Smooth muscle cell (in vitro differentiated cells): Measurements from ENCODE around the gene EPB41L2. TPM values are rescaled to one million over a fixed set of nuclear protein-coding genes. Genes with fewer than 3 reads are reported as not detected.

Source experiments
- DNase-seq: peaks from one replicate; lab custom pipeline; 2025; ENCODE audit not compliant: unreplicated experiment; lab: John Stamatoyannopoulos, UW
- H2AFZ ChIP-seq: fragments of 200-600 bp; sonication (generic); 2 replicates; pipeline ENCODE4 v1.6.0; 2016; ENCODE audit warnings: antibody characterized with exemption, low read depth, mild to moderate bottlenecking
- H3F3A ChIP-seq: fragments of 200-600 bp; sonication (generic); 2 replicates; pipeline ENCODE4 v1.6.0; 2017; ENCODE audit warnings: antibody characterized with exemption, low read depth
- H3K27ac ChIP-seq: fragments of 200-600 bp; sonication (generic); 2 replicates; pipeline ENCODE4 v1.5.1; 2016; ENCODE audit warnings: low read depth, mild to moderate bottlenecking
- H3K27me3 ChIP-seq: fragments of 200-600 bp; sonication (generic); 2 replicates; pipeline ENCODE4 v1.6.1; 2016; ENCODE audit warnings: low read depth, mild to moderate bottlenecking
- H3K36me3 ChIP-seq: fragments of 200-600 bp; sonication (generic); 2 replicates; pipeline ENCODE4 v1.5.1; 2016; ENCODE audit warnings: low read depth
- H3K4me1 ChIP-seq: fragments of 200-600 bp; sonication (generic); 2 replicates; pipeline ENCODE4 v1.5.1; 2016; ENCODE audit warnings: low read depth
- H3K4me2 ChIP-seq: fragments of 200-600 bp; sonication (generic); 2 replicates; pipeline ENCODE4 v1.6.0; 2016; ENCODE audit warnings: mild to moderate bottlenecking
- H3K4me3 ChIP-seq: fragments of 200-600 bp; sonication (generic); 2 replicates; pipeline ENCODE4 v1.5.1; 2016; ENCODE audit warnings: mild to moderate bottlenecking
- H3K79me2 ChIP-seq: fragments of 200-600 bp; sonication (generic); 2 replicates; pipeline ENCODE4 v1.6.0; 2016; ENCODE audit warnings: low read depth, mild to moderate bottlenecking
- H3K9ac ChIP-seq: fragments of 200-600 bp; sonication (generic); 2 replicates; pipeline ENCODE4 v1.6.0; 2016; ENCODE audit warnings: low read depth
- H3K9me3 ChIP-seq: fragments of 200-600 bp; sonication (generic); replicated peaks from 2 replicates; pipeline ENCODE4 v1.5.1; 2016; ENCODE audit warnings: low read depth
- H4K20me1 ChIP-seq: fragments of 200-600 bp; sonication (generic); 2 replicates; pipeline ENCODE4 v1.6.0; 2016; ENCODE audit warnings: low read depth
- CTCF ChIP-seq: fragments of 200-600 bp; sonication (generic); IDR thresholded peaks from 2 replicates; pipeline ENCODE4 v1.5.1; 2017; ENCODE audit warnings: borderline replicate concordance, mild to moderate bottlenecking, antibody characterized with exemption; ENCODE audit not compliant: insufficient read depth, poor library complexity, severe bottlenecking
- WGBS: methylation state at CpG from one replicate; pipeline ENCODE4 v1.1.7; 2016; ENCODE audit warnings: low lambda C conversion rate; 5-methylcytosine and 5-hydroxymethylcytosine counted together
- polyA plus RNA-seq: library from polyadenylated mRNA; unstranded; fragments of >200 nt; fragmentation: Nextera tagmentation; extraction: Ambion mirVana; gene quantifications from 2 replicates; pipeline ENCODE4 v1.2.1, GENCODE V29; 2016
- total RNA-seq: library from RNA; depleted of rRNA; stranded (reverse); fragments of >200 nt; gene quantifications from 2 replicates; pipeline ENCODE4 v1.2.3, GENCODE V29; 2014

The EPB41L2 gene
- total and polyA plus RNA-seq, 2 experiments from 2014 or later, result 40.2 to 44.6 TPM

- Histone ChIP-seq H3K27ac (peak overlapping the region; percentile 10), H3K9me3 (no peaks in the 10 kb centered on the region), H3F3A (peaks cover 3% of the 10 kb centered on the region), H2AFZ (no peak overlapping the region), H3K4me3 (no peak overlapping the region), H3K4me1 (peaks cover 10% of the 10 kb centered on the region), H3K27me3 (no peaks in the 10 kb centered on the region), H3K36me3 (no peaks in the 10 kb centered on the region), H3K9ac (no peak overlapping the region), H3K4me2 (peak overlapping the region; percentile 41), H3K79me2 (peaks cover 27% of the 10 kb centered on the region), H4K20me1 (peaks cover 28% of the 10 kb centered on the region)
- 60% methylated on average over 7 of the region's 7 CpGs for WGBS
- no peak for TF ChIP-seq CTCF
- DNase-seq, result no peak
These were observed 95.3 kb downstream of the EPB41L2 start for GRCh38 chr6:130967502-130968445.

- 93% methylated on average over 8 of the region's 8 CpGs for WGBS
- Histone ChIP-seq H3K4me2 (no peak overlapping the region), H3K4me1 (peaks cover 10% of the 10 kb centered on the region), H4K20me1 (peaks cover 33% of the 10 kb centered on the region), H3K9me3 (no peaks in the 10 kb centered on the region), H3F3A (peaks cover 3% of the 10 kb centered on the region), H3K9ac (no peak overlapping the region), H3K27ac (no peak overlapping the region), H2AFZ (no peak overlapping the region), H3K27me3 (no peaks in the 10 kb centered on the region), H3K79me2 (peaks cover 34% of the 10 kb centered on the region), H3K4me3 (no peak overlapping the region), H3K36me3 (no peaks in the 10 kb centered on the region)
- no peak for TF ChIP-seq CTCF
- no peak for DNase-seq
These were observed 96.6 kb downstream of the EPB41L2 start for GRCh38 chr6:130966344-130966980.

GRCh38 chr6:130965656-130966055 is 97.4 kb downstream of the EPB41L2 start:
- Histone ChIP-seq H3K4me3 (no peak overlapping the region), H3K4me2 (no peak overlapping the region), H3K27ac (no peak overlapping the region), H4K20me1 (peaks cover 32% of the 10 kb centered on the region), H2AFZ (no peak overlapping the region), H3F3A (peaks cover under 1% of the 10 kb centered on the region), H3K9ac (no peak overlapping the region), H3K36me3 (no peaks in the 10 kb centered on the region), H3K27me3 (no peaks in the 10 kb centered on the region), H3K4me1 (peaks cover 10% of the 10 kb centered on the region), H3K9me3 (no peaks in the 10 kb centered on the region), H3K79me2 (peaks cover 42% of the 10 kb centered on the region)
- no peak for TF ChIP-seq CTCF
- no peak for DNase-seq
